HG03025 (cell line): Measurements from ENCODE around the gene CPT2.

Experiments used
- ATAC-seq: cut with Tn5 transposase; IDR thresholded peaks from one replicate; pipeline ENCODE4 v1.9.1; 2021; ENCODE audit warnings: mild to moderate bottlenecking, moderate library complexity; ENCODE audit not compliant: unreplicated experiment, low FRiP score

Gene CPT2

DNA sequence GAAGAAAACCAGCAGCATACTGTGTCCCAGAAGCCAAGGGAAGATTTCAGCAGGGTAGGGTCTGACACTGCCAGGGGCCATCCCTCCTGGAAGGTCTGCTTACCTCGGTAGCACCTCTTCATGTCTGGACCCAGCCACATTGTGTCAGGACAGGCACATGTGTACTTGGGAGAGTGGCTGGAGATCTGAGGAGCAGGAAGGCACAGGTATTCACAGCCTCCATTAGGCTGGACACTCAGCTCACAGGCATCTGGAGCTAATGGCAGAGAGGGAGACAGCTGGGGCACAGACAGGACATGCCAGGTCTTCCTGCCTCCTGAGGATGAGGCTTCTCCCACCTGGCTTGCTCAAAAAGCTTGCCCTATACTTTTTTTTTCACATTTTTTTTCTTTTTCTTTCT is 61.6 kb downstream of the CPT2 start:
- ATAC-seq = no peak

DNA sequence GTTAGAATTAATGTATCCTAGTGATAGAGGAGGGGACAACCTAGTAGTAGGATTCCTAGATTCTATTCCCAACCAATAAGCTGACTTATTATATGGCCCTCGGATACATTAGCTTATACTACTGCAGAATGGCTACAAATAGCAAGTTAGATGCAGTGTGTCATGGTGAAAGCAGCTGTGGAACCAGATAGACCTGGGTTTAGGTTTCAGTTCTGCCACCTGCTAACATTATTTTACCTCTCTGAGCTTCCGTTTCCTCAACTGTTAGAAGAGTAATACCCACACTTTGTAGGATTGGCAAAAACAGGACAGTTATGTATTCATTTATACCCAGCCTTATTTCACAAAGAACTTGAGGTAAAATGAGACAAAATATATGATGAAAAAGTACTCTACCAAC is 63.3 kb downstream of the CPT2 start:
- peak; percentile 81 for ATAC-seq

DNA sequence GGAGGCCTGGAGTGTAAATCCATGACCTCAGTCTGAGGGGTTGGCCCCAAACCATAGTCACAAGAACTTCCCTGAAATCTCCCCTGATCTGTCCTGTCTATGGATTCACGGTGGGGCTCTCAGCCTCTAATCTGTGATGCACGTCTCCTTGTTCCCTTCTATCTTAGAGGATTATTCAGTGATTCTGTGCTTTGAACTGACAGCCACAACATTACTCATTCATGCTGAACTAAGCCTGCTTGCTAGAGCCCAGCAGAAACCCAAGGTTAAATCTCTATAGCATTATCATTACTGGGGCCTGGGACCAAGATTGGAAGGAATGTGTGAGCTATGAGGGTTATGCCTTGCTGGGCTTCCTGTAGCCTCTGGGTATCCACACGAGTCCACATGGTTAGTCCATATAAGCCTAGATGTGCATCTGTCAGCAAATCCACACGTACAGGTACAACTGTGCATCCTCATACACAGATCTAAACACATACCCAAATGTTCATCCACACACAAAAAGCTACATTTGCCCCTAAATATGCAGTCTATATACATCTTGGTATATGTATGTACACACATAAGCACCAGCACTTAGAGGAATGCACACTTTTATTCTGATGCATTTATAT is 64.1 kb downstream of the CPT2 start:
- no peak for ATAC-seq

DNA sequence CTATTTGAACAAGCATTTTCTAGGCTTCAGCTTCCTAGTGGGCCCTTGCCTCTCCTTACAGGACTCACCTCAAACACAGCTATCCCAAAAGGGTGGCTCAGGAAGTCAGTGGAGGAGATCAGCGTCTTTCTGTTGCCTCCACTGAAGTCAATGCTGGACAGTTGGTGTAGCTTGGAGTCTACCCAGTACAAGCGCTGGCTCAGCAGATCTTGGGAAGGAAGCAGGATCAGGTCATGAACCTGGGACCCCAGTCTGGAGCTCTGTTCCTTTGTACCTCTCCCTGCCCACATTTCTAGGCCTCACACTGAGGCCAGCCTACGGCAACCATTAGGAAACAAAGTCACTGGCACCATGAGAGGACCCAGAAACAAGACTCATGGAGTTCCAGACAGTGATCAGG is 65.4 kb downstream of the CPT2 start:
- no peak for ATAC-seq
